GM12891 (cell line): ENCODE results near the gene LGR5.
"Not testable (repeated sequence)": the region's sequence is repeated elsewhere in the genome, so short reads cannot be mapped to it uniquely, and the experiment has no call there.

ENCODE experiments used
- DNase-seq: peaks from one replicate; pipeline ENCODE4 v3.0.0; 2011; ENCODE audit warnings: low spot score; ENCODE audit not compliant: insufficient read length
- FAIRE-seq: peaks from 2 replicates; lab custom pipeline; 2011; peaks lifted over from hg19 to GRCh38; lab: Jason Lieb, UNC
- PAX5 ChIP-seq: IDR thresholded peaks from 2 replicates; pipeline ENCODE4 v1.6.1; 2011; ENCODE audit warnings: low read length, moderate library complexity, mild to moderate bottlenecking; ENCODE audit not compliant: insufficient read depth, severe bottlenecking
- POLR2A ChIP-seq: IDR thresholded peaks from 2 replicates; pipeline ENCODE4 v1.6.1; 2011; ENCODE audit warnings: low read depth, low read length, control low read depth
- POLR2AphosphoS5 ChIP-seq: IDR thresholded peaks from 2 replicates; pipeline ENCODE4 v1.6.1; 2011; ENCODE audit warnings: low read depth, low read length, control low read depth
- POU2F2 ChIP-seq: IDR thresholded peaks from 2 replicates; pipeline ENCODE4 v1.6.1; 2011; ENCODE audit warnings: low read depth, mild to moderate bottlenecking, control low read depth, low read length, moderate library complexity
- SPI1 ChIP-seq: IDR thresholded peaks from 2 replicates; pipeline ENCODE4 v1.6.1; 2011; ENCODE audit warnings: low read depth, low read length, control low read depth
- TAF1 ChIP-seq: IDR thresholded peaks from 2 replicates; pipeline ENCODE4 v1.6.1; 2011; ENCODE audit warnings: low read depth, low read length, control low read depth

LGR5 gene

GRCh38 chr12:71472441-71472911 is 32.9 kb downstream of the LGR5 start:
- DNase-seq = no peak
- TF ChIP-seq PAX5 (no peak), POLR2A (no peak), POU2F2 (no peak), SPI1 (no peak), TAF1 (no peak), POLR2AphosphoS5 (no peak)
- FAIRE-seq = no peak

GRCh38 chr12:71474791-71475190 is 35.2 kb downstream of the LGR5 start:
- FAIRE-seq (no peak), DNase-seq (no peak)
- TF ChIP-seq TAF1 (no peak), SPI1 (no peak), POLR2AphosphoS5 (no peak), PAX5 (no peak), POU2F2 (no peak), POLR2A (no peak)

- DNase-seq (no peak), FAIRE-seq (no peak)
- TF ChIP-seq TAF1 = no peak
- no peak for TF ChIP-seq POLR2AphosphoS5
These were observed 35.7 kb downstream of the LGR5 start for GRCh38 chr12:71475280-71475679.

- FAIRE-seq = no peak
- DNase-seq = no peak
- TF ChIP-seq TAF1 = no peak
- TF ChIP-seq POLR2A = no peak
- TF ChIP-seq PAX5 = no peak
- no peak for TF ChIP-seq POLR2AphosphoS5
- TF ChIP-seq POU2F2 = no peak
- no peak for TF ChIP-seq SPI1
These were observed 36.9 kb downstream of the LGR5 start for GRCh38 chr12:71476513-71476912.

GRCh38 chr12:71477609-71478008 is 38.0 kb downstream of the LGR5 start:
- no peak for TF ChIP-seq SPI1
- TF ChIP-seq POU2F2 = no peak
- no peak for TF ChIP-seq PAX5
- no peak for TF ChIP-seq TAF1
- no peak for TF ChIP-seq POLR2A
- no peak for TF ChIP-seq POLR2AphosphoS5
- FAIRE-seq (no peak), DNase-seq (no peak)

GRCh38 chr12:71478270-71478669 is 38.7 kb downstream of the LGR5 start:
- FAIRE-seq (no peak), DNase-seq (no peak)
- TF ChIP-seq SPI1 (no peak), POLR2A (no peak), POLR2AphosphoS5 (no peak), TAF1 (no peak), POU2F2 (no peak), PAX5 (no peak)

- FAIRE-seq = no peak
- DNase-seq = no peak
- TF ChIP-seq POLR2A (no peak), PAX5 (no peak), POU2F2 (no peak), TAF1 (no peak), POLR2AphosphoS5 (no peak), SPI1 (no peak)
These were observed 44.8 kb downstream of the LGR5 start for GRCh38 chr12:71484272-71484905.

GRCh38 chr12:71490844-71491243 is 51.2 kb downstream of the LGR5 start:
- not testable (repeated sequence) for FAIRE-seq, DNase-seq

GRCh38 chr12:71492604-71493003 is 53.0 kb downstream of the LGR5 start:
- FAIRE-seq (no peak), DNase-seq (no peak)
- TF ChIP-seq SPI1 (no peak), PAX5 (no peak)

GRCh38 chr12:71499834-71500233 is 60.2 kb downstream of the LGR5 start:
- no peak for FAIRE-seq
- TF ChIP-seq PAX5 (no peak), POLR2AphosphoS5 (no peak)
- no peak for DNase-seq
